ENCODE data around the gene FARS2.

DNA sequence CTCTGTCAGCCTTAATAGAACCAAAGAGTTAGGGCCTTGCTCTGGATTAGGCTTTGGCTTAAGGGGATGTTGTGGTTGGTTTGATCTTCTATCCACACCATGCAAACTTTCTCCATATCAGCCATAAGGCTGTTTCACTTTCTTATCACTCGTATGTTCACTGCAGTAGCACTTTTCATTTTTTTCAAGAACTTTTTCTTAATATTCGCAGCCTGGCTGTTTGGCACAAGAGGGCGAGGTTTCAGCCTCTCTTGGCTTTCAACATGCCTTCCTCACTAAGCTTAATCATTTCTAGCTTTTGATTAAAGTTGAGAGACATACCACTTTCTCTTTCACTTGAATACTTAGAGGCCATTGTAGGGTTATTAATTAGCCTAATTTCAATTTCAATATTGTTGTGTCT is 552.3 kb downstream of the FARS2 start:
- TF ChIP-seq EZH2 (IDR thresholded peaks at IDR 0.05; ENCODE audit: borderline replicate concordance) (no peak), CTCF (IDR thresholded peaks at IDR 0.05; ENCODE audit: poor library complexity) (no peak)

All from hepatocyte (in vitro differentiated cells).